Stimulated activated CD8-positive, alpha-beta memory T cell treated with anti-CD3 and anti-CD28 coated beads, Interleukin-4, amount 100 ng/mL, for 48 hours (primary cell): ENCODE measurements around the gene SETD1B.
A peak's percentile ranks its signal among the peaks of the same experiment; 100 is the strongest.

Experiments
- DNase-seq: peaks from one replicate; pipeline ENCODE4 v3.0.0-alpha.2; 2020

The SETD1B gene

DNA sequence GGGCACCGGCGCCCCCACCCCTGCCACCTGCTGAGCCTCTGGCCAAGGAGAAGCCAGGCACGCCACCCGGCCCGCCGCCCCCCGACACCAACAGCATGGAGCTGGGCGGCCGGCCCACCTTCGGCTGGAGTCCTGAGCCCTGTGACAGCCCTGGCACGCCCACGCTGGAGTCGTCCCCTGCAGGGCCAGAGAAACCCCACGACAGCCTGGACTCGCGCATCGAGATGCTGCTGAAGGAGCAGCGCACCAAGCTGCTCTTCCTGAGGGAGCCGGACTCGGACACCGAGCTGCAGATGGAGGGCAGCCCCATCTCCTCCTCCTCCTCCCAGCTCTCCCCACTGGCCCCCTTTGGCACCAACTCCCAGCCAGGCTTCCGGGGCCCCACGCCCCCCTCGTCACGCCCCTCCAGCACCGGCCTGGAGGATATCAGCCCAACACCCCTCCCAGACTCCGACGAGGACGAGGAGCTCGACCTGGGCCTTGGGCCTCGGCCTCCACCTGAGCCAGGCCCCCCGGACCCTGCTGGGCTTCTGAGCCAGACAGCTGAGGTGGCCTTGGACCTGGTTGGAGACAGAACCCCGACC lies 6.5 kb downstream of the SETD1B start:
- no peak for DNase-seq

DNA sequence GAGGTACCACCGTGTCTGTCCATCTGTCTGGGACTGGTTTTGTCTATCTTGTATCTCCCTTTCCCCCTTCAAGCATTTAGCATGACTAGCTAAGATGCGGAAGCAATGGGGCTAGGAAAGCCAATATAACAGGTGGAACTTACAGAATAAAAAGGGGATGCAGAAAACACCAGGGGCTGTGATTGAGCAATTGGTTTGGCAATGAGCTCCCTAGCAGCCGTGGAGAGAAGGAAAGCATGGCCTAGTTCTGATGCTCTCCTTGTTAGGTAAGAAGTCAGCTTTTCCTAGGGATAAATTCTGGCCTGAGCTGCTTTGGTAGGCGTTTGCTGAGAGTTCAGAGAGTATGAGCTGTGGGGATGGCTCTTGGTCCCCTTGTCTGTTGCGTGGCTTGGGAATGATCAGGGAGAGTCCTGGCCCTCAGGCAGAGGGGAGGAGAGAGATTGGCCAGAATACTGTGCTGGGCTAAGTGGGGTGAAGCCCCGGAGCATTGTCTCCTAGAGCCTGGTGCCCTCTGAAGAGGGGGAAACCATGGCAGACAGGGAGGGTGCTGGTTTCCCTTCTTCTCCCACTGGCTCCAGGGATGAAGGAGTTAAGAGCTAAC lies 7.1 kb downstream of the SETD1B start:
- DNase-seq: no peak

DNA sequence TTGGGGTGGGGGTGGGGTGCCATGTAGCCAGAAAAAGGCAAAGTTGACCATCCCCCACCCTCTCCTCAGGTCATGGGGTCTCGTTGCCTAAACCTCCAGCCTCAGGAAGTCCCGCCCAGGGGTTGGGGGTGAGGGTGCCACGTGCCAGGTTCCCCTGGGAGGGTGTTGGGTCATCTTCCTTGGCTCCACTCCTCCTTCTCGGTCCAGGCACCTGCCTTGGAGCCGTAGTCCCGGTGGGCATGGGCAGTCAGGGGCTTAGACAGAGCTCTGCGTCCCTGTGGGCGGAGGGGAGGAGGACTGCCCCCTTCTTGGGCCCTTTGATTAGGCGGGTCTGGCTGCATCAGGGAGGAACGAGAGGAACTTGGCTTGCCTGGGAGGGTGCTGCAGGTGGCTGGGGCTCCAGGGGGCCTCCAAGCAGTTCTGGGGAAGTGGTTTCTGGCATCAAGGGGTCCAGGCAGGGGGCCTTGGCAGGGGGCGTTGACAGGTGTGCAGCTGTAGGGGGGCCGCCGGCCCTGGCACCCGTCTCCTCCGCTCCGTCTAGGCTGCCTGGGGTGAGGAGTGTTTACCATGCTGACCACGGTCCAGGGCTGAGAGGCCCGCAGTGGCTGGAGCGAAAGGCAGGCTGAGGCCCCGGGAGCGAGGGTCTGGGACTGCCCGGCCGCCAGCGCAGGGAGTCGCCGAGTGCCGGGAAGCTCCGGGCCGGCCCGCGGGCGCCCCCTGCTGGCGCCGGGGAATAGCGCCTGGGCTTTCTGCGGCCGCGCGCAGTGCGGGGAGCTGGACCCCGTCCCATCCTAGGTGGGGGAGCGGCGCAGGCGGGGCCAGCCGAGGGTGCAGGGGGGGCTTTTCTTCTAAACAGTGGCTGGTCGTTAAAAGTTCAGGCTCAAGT lies 7.9 kb downstream of the SETD1B start:
- peak; percentile 82 for DNase-seq

DNA sequence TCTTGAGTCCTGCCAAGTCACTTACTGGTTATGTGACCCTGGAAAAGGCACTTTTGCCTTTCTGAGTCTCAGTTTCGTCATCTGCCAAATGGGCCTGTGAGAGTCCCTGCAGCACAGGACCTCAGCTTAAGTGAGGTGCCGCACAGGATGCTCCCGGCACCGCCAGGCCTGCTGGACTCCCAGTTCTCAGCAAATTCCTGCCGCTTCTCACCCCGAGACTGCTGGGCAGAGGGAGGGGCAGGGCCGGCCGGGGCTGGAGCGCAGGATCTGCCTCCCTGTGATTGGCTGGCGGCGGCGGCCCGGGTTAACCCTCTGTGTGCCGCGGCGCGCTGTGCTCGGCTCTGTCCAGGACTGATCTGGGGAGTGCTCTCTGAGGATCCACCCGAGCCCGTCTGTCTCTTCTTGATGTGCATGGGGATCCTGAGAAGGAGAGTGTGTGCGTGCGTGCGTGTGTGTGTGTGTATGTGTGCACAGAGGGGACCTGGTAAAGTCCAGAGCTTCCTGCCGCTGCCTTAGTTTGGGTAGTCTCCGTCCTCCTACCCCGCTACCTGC lies 8.6 kb downstream of the SETD1B start:
- peak; percentile 74 for DNase-seq

DNA sequence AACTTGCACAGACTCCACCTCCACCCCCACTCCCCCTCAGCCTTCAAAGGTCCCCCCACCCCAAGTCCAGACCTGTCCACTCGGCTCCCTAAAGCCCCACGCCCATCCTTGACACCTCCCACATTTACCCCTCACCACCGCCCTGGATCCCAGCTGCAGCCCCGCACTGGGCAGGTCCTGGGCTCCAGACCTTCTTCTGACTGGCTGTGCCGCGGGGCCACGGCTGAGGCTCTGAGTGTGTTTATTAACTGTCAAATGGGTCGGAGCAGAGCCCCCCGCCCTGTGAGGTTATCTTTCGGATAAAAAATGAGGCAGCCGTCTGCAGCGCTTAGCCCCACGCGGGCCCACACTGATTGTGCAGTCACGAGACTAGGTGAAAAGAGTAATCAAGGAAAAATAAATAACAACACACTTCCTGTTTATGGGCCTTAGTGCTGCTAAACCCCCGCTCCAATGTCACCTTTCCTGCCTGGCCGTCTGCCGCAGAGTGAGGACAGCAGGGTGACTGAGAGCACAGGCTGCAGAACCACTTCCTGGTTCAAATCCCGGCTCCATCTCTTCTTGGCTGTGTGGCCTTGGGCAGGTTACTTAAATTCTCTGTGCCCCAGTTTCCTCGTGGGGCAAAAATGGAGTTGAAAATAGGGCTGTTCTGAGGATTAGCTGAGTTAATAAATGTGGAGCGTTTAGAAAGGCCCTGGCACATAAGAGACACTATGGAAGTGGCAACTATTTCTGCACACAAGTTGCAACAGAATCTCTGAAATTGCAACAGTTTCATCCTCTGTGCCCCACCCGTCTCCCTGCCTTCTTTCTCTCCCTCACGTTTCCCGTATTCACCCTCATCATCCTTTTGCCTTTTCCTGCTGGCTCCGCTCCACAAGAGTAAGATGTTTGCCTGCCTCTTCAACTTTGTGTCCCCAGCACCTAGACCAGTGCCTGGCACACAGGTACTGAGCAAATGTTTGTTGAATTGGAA lies 9.4 kb downstream of the SETD1B start:
- DNase-seq: no peak

DNA sequence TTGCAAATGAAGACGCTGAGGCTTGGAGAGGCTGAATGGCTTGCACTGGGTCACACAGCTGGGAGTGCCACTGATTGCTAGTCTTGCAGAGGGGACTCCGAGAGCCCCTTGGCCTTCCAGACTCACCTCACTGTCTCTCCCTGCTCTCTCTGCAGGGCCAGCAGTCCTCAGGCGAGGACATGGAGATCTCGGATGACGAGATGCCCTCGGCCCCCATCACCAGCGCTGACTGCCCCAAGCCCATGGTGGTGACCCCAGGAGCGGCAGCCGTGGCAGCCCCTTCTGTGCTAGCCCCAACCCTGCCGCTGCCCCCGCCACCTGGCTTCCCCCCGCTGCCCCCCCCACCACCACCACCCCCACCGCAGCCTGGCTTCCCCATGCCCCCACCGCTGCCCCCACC lies 10.1 kb downstream of the SETD1B start:
- no peak for DNase-seq

DNA sequence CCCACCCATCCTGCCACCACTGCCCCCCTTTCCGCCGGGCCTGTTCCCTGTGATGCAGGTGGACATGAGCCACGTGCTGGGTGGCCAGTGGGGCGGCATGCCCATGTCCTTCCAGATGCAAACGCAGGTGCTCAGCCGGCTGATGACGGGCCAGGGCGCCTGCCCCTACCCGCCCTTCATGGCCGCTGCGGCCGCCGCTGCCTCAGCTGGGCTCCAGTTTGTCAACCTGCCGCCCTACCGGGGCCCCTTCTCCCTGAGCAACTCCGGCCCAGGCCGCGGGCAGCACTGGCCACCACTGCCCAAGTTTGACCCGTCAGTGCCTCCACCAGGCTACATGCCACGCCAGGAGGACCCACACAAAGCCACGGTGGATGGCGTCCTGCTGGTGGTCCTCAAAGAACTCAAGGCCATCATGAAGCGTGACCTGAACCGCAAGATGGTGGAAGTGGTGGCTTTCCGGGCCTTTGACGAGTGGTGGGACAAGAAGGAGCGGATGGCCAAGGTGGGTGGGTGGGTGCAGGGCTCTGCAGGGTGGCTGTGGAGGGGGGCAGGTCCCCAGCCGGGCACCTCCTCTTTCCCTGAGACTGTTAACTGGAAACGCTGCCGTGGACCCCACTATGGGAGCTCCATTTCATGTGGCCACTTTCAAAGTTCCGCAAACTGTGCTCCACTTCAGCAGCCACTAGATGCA lies 10.8 kb downstream of the SETD1B start:
- no peak for DNase-seq

DNA sequence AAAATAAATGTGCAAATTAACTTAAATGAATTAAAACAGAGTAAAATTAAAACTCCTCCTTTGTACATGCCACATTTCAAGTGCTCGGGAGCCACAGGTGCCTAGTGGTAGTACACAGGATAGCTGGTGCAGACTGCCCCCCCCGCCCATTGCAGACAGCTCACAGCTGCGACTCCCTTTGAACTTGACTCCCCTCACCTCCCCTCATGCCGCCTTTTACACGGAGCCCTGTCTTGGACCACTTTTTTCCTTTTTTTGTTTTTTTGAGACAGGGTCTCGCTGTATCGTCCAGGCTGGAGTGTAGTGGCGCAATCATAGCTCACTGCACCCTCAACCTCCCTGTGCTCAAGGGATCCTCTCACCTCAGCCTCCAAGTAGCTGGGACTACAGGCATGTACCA lies 11.5 kb downstream of the SETD1B start:
- DNase-seq: no peak

DNA sequence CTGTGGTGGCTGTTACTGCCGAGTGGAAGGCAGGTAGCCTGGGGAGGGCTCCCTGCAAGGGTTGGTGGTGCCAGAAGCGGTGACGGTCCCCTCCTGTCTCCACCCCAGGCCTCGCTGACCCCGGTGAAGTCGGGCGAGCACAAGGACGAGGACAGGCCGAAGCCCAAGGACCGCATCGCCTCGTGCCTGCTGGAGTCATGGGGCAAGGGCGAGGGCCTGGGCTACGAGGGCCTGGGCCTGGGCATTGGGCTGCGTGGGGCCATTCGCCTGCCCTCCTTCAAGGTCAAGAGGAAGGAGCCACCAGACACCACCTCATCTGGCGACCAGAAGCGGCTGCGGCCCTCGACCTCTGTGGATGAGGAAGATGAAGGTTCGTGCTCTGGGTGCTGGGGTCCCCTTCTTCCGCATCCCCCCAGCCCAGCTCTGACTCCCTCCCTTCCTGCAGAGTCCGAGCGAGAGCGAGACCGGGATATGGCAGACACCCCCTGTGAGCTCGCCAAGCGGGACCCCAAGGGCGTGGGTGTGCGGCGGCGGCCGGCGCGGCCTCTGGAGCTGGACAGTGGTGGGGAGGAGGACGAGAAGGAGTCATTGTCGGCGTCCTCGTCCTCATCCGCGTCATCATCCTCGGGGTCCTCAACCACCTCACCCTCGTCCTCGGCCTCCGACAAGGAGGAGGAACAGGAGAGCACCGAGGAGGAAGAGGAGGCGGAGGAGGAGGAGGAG lies 13.3 kb downstream of the SETD1B start:
- no peak for DNase-seq

DNA sequence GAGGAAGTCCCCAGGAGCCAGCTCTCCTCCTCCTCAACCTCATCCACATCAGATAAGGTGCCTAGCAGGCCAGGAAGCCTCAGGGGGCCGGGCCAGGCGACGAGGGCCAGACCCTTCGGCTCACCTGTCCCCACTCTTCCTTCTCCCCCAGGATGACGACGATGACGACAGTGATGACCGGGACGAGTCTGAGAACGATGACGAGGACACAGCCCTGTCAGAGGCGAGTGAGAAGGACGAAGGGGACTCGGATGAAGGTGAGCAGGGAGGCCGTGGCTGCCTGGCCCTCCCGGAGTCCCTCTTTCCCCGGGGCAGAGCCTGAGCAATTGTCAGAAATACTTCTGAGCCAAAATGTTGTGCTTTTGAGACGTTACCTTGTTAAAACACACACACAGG lies 13.8 kb downstream of the SETD1B start:
- DNase-seq: no peak

DNA sequence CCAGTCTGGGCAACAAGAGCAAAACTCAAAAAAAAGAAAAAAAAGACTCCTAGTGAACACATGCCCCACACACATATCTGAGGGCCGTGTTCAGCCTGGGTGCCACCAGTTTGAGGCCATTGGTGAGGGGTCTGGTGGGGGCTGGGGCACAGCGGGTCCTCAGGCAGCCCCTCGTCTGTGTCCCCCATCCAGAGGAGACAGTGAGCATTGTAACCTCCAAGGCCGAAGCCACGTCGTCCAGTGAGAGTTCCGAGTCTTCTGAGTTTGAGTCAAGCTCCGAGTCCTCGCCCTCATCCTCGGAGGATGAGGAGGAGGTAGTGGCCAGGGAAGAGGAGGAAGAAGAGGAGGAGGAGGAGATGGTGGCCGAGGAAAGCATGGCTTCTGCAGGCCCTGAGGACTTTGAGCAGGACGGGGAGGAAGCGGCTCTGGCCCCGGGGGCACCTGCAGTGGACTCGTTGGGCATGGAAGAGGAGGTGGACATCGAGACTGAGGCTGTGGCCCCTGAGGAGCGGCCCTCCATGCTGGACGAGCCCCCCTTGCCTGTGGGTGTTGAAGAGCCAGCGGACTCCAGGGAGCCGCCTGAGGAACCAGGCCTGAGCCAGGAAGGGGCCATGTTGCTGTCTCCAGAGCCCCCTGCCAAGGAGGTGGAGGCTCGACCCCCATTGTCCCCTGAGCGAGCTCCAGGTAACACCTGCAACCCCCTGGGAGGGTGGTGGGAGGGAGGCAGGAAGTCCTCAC lies 15.6 kb downstream of the SETD1B start:
- DNase-seq: no peak

DNA sequence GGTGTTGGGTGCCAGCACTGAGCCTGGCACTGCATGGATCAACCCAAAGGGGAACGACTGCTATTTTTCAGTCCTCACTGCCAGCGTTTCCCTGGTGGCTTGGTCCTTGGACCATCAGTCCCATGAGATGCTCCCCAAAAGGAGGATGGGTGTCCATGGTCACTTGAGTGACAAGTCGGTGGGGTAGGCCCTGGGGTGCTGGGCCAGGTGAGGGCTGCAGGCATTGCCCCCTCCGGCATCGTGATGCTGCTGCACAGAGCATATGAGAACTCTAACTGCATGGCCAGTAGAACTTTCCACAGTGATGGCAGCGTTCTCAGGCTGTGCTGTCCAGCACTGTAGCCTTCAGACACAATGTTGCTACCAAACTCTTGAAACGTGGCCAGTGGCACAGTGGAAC lies 16.2 kb downstream of the SETD1B start:
- DNase-seq: no peak

DNA sequence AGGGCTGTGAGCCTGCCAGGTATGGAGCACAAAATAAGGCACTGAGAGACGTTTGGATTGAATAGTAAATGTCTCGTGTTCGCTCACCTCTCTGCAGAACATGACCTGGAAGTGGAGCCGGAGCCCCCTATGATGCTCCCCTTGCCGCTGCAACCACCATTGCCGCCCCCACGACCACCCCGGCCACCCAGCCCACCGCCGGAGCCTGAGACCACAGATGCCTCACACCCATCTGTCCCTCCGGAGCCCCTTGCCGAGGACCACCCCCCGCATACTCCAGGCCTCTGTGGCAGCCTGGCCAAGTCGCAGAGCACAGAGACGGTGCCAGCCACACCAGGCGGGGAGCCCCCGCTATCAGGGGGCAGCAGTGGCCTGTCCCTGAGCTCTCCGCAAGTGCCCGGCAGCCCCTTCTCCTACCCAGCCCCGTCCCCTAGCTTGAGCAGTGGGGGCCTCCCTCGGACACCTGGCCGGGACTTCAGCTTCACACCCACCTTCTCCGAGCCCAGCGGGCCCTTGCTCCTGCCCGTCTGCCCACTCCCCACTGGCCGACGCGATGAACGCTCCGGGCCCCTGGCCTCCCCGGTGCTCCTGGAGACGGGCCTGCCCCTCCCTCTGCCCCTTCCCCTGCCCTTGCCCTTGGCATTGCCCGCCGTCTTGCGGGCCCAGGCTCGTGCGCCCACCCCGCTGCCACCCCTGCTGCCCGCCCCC lies 18.7 kb downstream of the SETD1B start:
- DNase-seq: no peak

DNA sequence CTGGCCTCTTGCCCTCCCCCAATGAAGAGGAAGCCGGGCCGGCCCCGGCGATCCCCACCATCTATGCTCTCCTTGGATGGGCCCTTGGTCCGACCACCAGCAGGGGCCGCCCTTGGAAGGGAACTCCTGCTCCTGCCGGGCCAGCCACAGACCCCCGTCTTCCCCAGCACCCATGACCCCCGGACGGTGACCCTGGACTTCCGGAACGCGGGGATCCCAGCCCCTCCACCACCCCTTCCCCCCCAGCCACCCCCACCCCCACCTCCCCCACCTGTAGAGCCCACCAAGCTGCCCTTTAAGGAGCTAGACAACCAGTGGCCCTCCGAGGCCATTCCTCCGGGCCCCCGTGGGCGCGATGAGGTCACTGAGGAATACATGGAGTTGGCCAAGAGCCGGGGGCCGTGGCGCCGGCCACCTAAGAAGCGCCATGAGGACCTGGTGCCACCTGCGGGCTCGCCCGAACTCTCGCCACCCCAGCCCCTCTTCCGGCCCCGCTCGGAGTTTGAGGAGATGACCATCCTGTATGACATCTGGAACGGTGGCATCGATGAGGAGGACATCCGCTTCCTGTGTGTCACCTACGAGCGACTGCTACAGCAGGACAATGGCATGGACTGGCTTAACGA lies 19.4 kb downstream of the SETD1B start:
- no peak for DNase-seq

DNA sequence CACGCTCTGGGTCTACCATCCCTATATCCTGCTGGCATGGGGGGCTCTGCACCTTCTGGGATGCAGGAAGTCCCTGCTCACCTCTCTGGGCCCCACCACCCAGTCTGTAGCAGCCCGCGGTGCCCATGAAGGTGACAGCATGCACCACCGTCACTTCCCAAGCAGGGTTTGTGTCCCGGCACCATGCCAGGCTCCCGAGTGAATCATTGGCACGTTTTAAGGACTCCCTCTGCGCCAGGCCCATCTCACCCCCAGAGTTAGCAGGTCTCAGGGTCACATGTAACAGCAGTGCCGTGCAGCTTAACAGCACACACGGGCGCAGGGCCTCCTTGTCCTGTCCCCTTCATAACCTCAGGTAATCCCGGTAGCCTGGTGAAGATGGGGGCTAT lies 19.9 kb downstream of the SETD1B start:
- no peak for DNase-seq

DNA sequence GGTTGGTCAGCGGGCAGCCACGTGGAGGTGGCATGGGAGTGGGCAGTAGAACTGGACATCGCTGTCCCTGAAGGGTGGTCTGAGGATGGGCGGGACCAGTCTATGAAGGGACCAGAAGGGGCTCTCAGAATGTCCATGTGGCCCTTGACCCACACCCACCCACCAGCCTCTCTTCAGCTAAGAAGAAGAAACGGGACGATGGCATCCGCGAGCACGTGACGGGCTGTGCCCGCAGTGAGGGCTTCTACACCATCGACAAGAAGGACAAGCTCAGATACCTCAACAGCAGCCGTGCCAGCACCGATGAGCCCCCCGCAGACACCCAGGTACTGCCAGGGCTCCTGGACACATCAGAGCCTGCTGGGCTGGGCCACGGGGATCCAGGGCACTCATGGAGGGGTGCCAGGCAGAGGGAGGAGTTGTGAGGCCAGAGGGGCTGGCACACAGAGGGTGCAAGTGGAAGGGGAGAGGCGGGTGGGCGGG lies 21.3 kb downstream of the SETD1B start:
- DNase-seq: no peak

DNA sequence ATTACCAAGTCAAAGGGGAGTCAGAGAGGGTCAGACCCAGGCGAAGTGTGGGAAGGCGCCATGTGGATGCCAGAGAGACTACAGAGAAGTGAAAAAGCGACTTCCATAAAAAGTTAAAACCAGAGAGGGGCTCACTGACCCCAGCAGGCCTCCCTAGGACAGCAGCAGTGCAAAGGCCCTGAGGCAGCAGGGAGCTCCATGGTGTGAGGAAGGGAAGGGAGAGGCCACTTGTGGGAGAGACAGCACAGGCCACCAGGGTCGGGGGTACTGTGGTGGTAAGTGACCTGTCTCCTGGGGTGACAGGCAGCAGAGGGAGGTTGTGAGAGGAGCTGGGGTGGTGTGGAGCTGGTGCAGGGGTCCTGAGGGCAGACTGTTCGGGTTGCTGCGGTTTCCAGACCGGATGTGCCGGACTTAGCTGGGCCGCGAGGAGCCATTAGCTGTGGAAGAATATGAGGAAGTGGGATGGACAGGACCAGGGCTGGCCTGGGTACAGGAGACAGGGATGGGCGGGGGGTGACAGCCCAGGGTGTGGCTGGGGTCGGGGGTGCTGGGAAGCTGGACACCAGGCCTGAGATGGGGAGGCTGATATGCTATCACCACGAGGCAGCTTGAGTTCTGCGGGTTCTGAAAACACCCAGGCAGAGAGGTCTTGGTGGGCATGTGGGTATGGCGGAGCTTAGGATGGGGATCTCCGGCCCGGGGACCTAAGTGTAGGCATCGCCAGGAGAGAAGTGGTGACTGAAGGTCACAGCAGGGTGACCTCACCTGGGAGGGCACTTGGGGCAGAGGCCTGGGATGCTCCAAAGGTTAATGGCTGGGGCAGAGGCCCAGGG lies 22.7 kb downstream of the SETD1B start:
- no peak for DNase-seq

DNA sequence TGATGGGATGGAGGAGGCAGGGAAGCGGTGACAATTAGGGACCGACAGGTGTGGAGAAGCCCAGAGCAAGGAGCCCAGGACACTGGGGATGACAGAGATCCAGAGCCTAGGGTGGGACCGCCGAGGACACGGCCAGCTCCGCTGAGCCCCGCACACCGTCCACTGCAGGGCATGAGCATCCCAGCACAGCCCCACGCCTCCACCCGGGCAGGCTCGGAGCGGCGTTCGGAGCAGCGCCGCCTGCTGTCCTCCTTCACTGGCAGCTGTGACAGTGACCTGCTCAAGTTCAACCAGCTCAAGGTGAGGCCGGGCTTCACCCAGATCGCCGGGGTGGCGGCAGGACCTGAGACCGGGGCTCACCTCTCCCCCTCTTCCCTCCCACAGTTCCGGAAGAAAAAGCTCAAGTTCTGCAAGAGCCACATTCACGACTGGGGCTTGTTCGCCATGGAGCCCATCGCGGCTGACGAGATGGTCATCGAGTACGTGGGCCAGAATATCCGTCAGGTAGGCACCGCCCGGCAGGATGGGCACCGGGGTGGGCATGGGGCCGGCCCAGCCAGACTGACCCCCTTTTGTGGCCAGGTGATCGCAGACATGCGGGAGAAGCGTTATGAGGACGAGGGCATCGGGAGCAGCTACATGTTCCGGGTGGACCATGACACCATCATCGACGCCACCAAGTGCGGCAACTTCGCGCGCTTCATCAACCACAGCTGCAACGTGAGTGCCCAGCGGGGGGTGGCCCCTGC lies 23.7 kb downstream of the SETD1B start:
- no peak for DNase-seq
